ENCODE results near the gene JMJD4. TPM values are rescaled to one million over a fixed set of nuclear protein-coding genes. Genes with fewer than 3 reads are reported as not detected.

Gene JMJD4
- total RNA-seq, 1 experiment from 2014 or later: 20.7 TPM

GRCh38 chr1:227771326-227771725, 36.2 kb upstream of the JMJD4 start:
- DNase-seq (ENCODE audit: low spot score): no peak
- TF ChIP-seq CTCF (conservative IDR thresholded peaks at IDR 0.05; ENCODE audit: low read depth, low read length) (no peak), EZH2 (IDR thresholded peaks at IDR 0.05; ENCODE audit: borderline replicate concordance, low read depth, low read length, poor library complexity, severe bottlenecking) (no peak)
- H3K27ac ChIP-seq (ENCODE audit: low read depth, low read length, poor library complexity, severe bottlenecking): no peak overlapping the region
- H3K9me3 ChIP-seq (ENCODE audit: low read depth, low read length, poor library complexity, severe bottlenecking): no peaks in the 10 kb centered on the region
- no peaks in the 10 kb centered on the region for H3K4me1 ChIP-seq (ENCODE audit: insufficient read depth, low read length, poor library complexity, severe bottlenecking)
- ChIA-PET CTCF (no interaction called here), POLR2A (ENCODE audit: low non-redundant PET) (no interaction called here)
- H3K36me3 ChIP-seq (ENCODE audit: insufficient read depth, low read length, poor library complexity, severe bottlenecking): peaks cover 9% of the 10 kb centered on the region
- no TSS peak for BruUV-seq (replicated peaks)
- no peaks in the 10 kb centered on the region for H3K27me3 ChIP-seq (replicated peaks; ENCODE audit: insufficient read depth, low read depth, low read length, poor library complexity)
- intact Hi-C loops (cut with micrococcal nuclease; ENCODE audit: unreplicated experiment): no loop called here
- no peak overlapping the region for H3K4me3 ChIP-seq (ENCODE audit: low read depth, low read length, poor library complexity, severe bottlenecking)

GRCh38 chr1:227770812-227771211, 35.7 kb upstream of the JMJD4 start:
- Histone ChIP-seq H3K36me3 (ENCODE audit: insufficient read depth, low read length, poor library complexity, severe bottlenecking) (peaks cover 9% of the 10 kb centered on the region), H3K4me1 (ENCODE audit: insufficient read depth, low read length, poor library complexity, severe bottlenecking) (no peaks in the 10 kb centered on the region), H3K4me3 (ENCODE audit: low read depth, low read length, poor library complexity, severe bottlenecking) (no peak overlapping the region), H3K9me3 (ENCODE audit: low read depth, low read length, poor library complexity, severe bottlenecking) (no peaks in the 10 kb centered on the region), H3K27me3 (replicated peaks; ENCODE audit: insufficient read depth, low read depth, low read length, poor library complexity) (no peaks in the 10 kb centered on the region), H3K27ac (ENCODE audit: low read depth, low read length, poor library complexity, severe bottlenecking) (no peak overlapping the region)
- ChIA-PET CTCF (no interaction called here), POLR2A (ENCODE audit: low non-redundant PET) (no interaction called here)
- no peak for DNase-seq (ENCODE audit: low spot score)
- intact Hi-C loops (cut with micrococcal nuclease; ENCODE audit: unreplicated experiment): no loop called here
- TF ChIP-seq CTCF (conservative IDR thresholded peaks at IDR 0.05; ENCODE audit: low read depth, low read length): no peak
- TF ChIP-seq EZH2 (IDR thresholded peaks at IDR 0.05; ENCODE audit: borderline replicate concordance, low read depth, low read length, poor library complexity, severe bottlenecking): no peak
- BruUV-seq (replicated peaks): no TSS peak

GRCh38 chr1:227769936-227770494, 34.9 kb upstream of the JMJD4 start:
- Histone ChIP-seq H3K27ac (ENCODE audit: low read depth, low read length, poor library complexity, severe bottlenecking) (no peak overlapping the region), H3K4me1 (ENCODE audit: insufficient read depth, low read length, poor library complexity, severe bottlenecking) (no peaks in the 10 kb centered on the region), H3K36me3 (ENCODE audit: insufficient read depth, low read length, poor library complexity, severe bottlenecking) (peaks cover 9% of the 10 kb centered on the region), H3K4me3 (ENCODE audit: low read depth, low read length, poor library complexity, severe bottlenecking) (no peak overlapping the region), H3K27me3 (replicated peaks; ENCODE audit: insufficient read depth, low read depth, low read length, poor library complexity) (no peaks in the 10 kb centered on the region), H3K9me3 (ENCODE audit: low read depth, low read length, poor library complexity, severe bottlenecking) (no peaks in the 10 kb centered on the region)
- no peak for TF ChIP-seq EZH2 (IDR thresholded peaks at IDR 0.05; ENCODE audit: borderline replicate concordance, low read depth, low read length, poor library complexity, severe bottlenecking)
- no peak for TF ChIP-seq CTCF (conservative IDR thresholded peaks at IDR 0.05; ENCODE audit: low read depth, low read length)
- POLR2A ChIA-PET (ENCODE audit: low non-redundant PET): no interaction called here
- BruUV-seq (replicated peaks): no TSS peak
- DNase-seq (ENCODE audit: low spot score): no peak
- CTCF ChIA-PET: no interaction called here
- intact Hi-C loops (cut with micrococcal nuclease; ENCODE audit: unreplicated experiment): loop anchor here (10.0 kb wide), 1 partner anchor 305 kb away; no protein-coding TSS in a partner anchor
